OCI-LY3 (cell line): ENCODE measurements around the gene OBSCN.

Experiments used
- EZH2phosphoT487 ChIP-seq: fragments of 200-600 bp; shearing (Covaris generic); IDR thresholded peaks from 2 replicates; pipeline ENCODE4 v1.6.1; 2018; ENCODE audit warnings: antibody characterized with exemption, mixed run types, low read depth
- TF ChIP-seq, protein P1 (sequence below): fragments of 200-600, 300-600 bp; sonication (generic); IDR thresholded peaks from 2 replicates; pipeline ENCODE4 v1.5.1; 2014; ENCODE audit warnings: antibody characterized with exemption, low read length, low read depth

DNA sequence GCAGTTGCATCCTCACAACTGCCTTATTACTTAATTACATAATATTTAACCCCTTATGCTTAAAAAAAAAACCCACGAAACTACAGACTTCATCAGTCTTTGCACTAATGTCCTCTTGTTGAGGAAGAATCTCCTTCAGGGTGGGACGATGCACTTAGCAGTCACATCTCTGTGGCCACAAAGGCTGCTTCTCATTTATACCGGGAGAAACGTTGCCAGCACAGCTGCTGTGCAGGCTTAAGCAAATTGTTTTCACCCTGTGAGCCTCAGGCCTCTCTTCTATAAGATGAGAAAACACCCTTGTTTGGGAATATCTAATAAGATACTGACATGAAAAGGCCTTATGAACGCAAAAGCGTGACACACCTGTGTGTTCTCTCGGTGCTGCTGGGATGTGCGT lies 2.9 kb upstream of the OBSCN start:
- TF ChIP-seq, protein P1, sequence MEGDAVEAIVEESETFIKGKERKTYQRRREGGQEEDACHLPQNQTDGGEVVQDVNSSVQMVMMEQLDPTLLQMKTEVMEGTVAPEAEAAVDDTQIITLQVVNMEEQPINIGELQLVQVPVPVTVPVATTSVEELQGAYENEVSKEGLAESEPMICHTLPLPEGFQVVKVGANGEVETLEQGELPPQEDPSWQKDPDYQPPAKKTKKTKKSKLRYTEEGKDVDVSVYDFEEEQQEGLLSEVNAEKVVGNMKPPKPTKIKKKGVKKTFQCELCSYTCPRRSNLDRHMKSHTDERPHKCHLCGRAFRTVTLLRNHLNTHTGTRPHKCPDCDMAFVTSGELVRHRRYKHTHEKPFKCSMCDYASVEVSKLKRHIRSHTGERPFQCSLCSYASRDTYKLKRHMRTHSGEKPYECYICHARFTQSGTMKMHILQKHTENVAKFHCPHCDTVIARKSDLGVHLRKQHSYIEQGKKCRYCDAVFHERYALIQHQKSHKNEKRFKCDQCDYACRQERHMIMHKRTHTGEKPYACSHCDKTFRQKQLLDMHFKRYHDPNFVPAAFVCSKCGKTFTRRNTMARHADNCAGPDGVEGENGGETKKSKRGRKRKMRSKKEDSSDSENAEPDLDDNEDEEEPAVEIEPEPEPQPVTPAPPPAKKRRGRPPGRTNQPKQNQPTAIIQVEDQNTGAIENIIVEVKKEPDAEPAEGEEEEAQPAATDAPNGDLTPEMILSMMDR = no peak
- no peak for TF ChIP-seq EZH2phosphoT487
